GM10248 (cell line): ENCODE data around the gene PDE4B.

Experiments
- CTCF ChIA-PET: fragments of 300-600 bp; sonication (Branson Sonifier 250); formaldehyde crosslinking; extraction: SDS; loops from one replicate; lab custom pipeline; 2021; ENCODE audit warnings: antibody characterized with exemption; lab: Yijun Ruan, JAX
- POLR2A ChIA-PET: fragments of 350-650 bp; sonication (Branson Sonifier 250); formaldehyde crosslinking; extraction: SDS; loops from one replicate; lab custom pipeline; 2020; ENCODE audit warnings: antibody characterized with exemption; lab: Yijun Ruan, JAX
- DNase-seq: peaks from one replicate; pipeline ENCODE4 v3.0.0; 2012; ENCODE audit errors: extremely low spot score
- CTCF ChIP-seq: IDR thresholded peaks from 2 replicates; pipeline ENCODE4 v1.5.1; 2012; ENCODE audit warnings: mild to moderate bottlenecking, low read depth; ENCODE audit errors: extremely low read depth, missing control alignments, control extremely low read depth

Gene PDE4B

GRCh38 chr1:65832296-65832695 is 39.6 kb downstream of the PDE4B start:
- ChIA-PET CTCF (interaction anchor here (1.3 kb wide), 1 partner anchor 20 kb away, joined by 3 read pairs; no protein-coding TSS in a partner anchor), POLR2A (no interaction called here)
- TF ChIP-seq CTCF: no peak
- DNase-seq: no peak

- no peak for DNase-seq
- no peak for TF ChIP-seq CTCF
- CTCF ChIA-PET: interaction anchor here (2.3 kb wide), 1 partner anchor 11 kb away, joined by 9 read pairs; no protein-coding TSS in a partner anchor
- POLR2A ChIA-PET: no interaction called here
Measured at GRCh38 chr1:65836686-65837085, 44.0 kb downstream of the PDE4B start.

GRCh38 chr1:65840683-65841082 is 48.0 kb downstream of the PDE4B start:
- DNase-seq: no peak
- ChIA-PET POLR2A (no interaction called here), CTCF (no interaction called here)
- no peak for TF ChIP-seq CTCF

- ChIA-PET CTCF (interaction anchor here (1.2 to 1.3 kb wide), 2 partner anchors 9 to 22 kb away, joined by 3 to 5 read pairs; no protein-coding TSS in a partner anchor), POLR2A (no interaction called here)
- TF ChIP-seq CTCF: no peak
- DNase-seq: no peak
Measured at GRCh38 chr1:65844296-65844695, 51.6 kb downstream of the PDE4B start.

GRCh38 chr1:65844821-65845534 is 52.3 kb downstream of the PDE4B start:
- CTCF ChIA-PET: interaction anchor here (1.2 to 1.7 kb wide), 3 partner anchors 9 to 21 kb away, joined by 3 to 6 read pairs (median 5); no protein-coding TSS in a partner anchor
- no peak for DNase-seq
- TF ChIP-seq CTCF: no peak
- POLR2A ChIA-PET: no interaction called here

GRCh38 chr1:65845535-65846060 is 52.9 kb downstream of the PDE4B start:
- ChIA-PET CTCF (interaction anchor here (1.2 to 1.7 kb wide), 2 partner anchors 8 to 12 kb away, joined by 5 to 6 read pairs; no protein-coding TSS in a partner anchor), POLR2A (no interaction called here)
- DNase-seq: no peak
- TF ChIP-seq CTCF: no peak
